Measurements from ENCODE around the gene VIM.
A peak's percentile ranks its signal among the peaks of the same experiment; 100 is the strongest.

Gene VIM

GRCh38 chr10:17228091-17229015 is at the start of gene VIM (continued):
- TF ChIP-seq ZNF501 (tag by site-specific recombination; IDR thresholded peaks at IDR 0.05) (peak; percentile 93), OVOL3 (tag by site-specific recombination; IDR thresholded peaks at IDR 0.05) (peak; percentile 100), GLI2 (tag by site-specific recombination; IDR thresholded peaks at IDR 0.05; ENCODE audit: borderline replicate concordance, low read depth) (peak; percentile 49; the same call in 1 of the 2 replicates), ZNF510 (tag by site-specific recombination; IDR thresholded peaks at IDR 0.05; ENCODE audit: insufficient replicate concordance) (no peak), ZNF473 (tag by site-specific recombination; IDR thresholded peaks at IDR 0.05) (no peak), ZNF19 (tag by site-specific recombination; IDR thresholded peaks at IDR 0.05; ENCODE audit: low read depth) (no peak), ZNF830 (tag by site-specific recombination; IDR thresholded peaks at IDR 0.05; ENCODE audit: low read depth) (no peak), ZNF324 (tag by site-specific recombination; IDR thresholded peaks at IDR 0.05) (peak; percentile 85; the same call in 1 of the 2 replicates), ZNF654 (tag by site-specific recombination; IDR thresholded peaks at IDR 0.05; ENCODE audit: low read depth) (no peak), KLF7 (tag by site-specific recombination; IDR thresholded peaks at IDR 0.05; ENCODE audit: borderline replicate concordance) (peak; percentile 99), ZFP3 (tag by site-specific recombination; IDR thresholded peaks at IDR 0.05; ENCODE audit: low read depth) (no peak), SCRT1 (tag by site-specific recombination; IDR thresholded peaks at IDR 0.05; ENCODE audit: borderline replicate concordance) (no peak), CTCF (tag by site-specific recombination; IDR thresholded peaks at IDR 0.05) (peak; percentile 23; the same call in 1 of the 2 replicates), ZNF561 (tag by site-specific recombination; IDR thresholded peaks at IDR 0.05; ENCODE audit: borderline replicate concordance) (peak; percentile 79), SP7 (tag by site-specific recombination; IDR thresholded peaks at IDR 0.05) (peak; percentile 94), ZNF776 (tag by site-specific recombination; IDR thresholded peaks at IDR 0.05; ENCODE audit: borderline replicate concordance) (no peak), GLIS1 (tag by site-specific recombination; IDR thresholded peaks at IDR 0.05) (peak; percentile 85), ZNF350 (tag by site-specific recombination; IDR thresholded peaks at IDR 0.05) (no peak), SP2 (tag by site-specific recombination; IDR thresholded peaks at IDR 0.05) (peak; percentile 62), ZNF514 (tag by site-specific recombination; IDR thresholded peaks at IDR 0.05) (no peak), ZNF391 (tag by site-specific recombination; IDR thresholded peaks at IDR 0.05; ENCODE audit: borderline replicate concordance, low read depth) (peak; percentile 69), ZBTB10 (tag by site-specific recombination; IDR thresholded peaks at IDR 0.05) (peak; percentile 99), ZNF354C (tag by site-specific recombination; IDR thresholded peaks at IDR 0.05; ENCODE audit: borderline replicate concordance, low read depth) (no peak), FEZF1 (tag by site-specific recombination; IDR thresholded peaks at IDR 0.05) (peak; percentile 66; the same call in 1 of the 2 replicates), ZNF785 (tag by site-specific recombination; IDR thresholded peaks at IDR 0.05) (no peak; the same call in 1 of the 2 replicates), ZNF623 (tag by site-specific recombination; IDR thresholded peaks at IDR 0.05) (peak; percentile 7; the same call in 1 of the 2 replicates)
- TF ChIP-seq, protein P1, sequence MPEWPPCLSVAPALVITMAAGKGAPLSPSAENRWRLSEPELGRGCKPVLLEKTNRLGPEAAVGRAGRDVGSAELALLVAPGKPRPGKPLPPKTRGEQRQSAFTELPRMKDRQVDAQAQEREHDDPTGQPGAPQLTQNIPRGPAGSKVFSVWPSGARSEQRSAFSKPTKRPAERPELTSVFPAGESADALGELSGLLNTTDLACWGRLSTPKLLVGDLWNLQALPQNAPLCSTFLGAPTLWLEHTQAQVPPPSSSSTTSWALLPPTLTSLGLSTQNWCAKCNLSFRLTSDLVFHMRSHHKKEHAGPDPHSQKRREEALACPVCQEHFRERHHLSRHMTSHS (tag by site-specific recombination; IDR thresholded peaks at IDR 0.05): no peak
- TF ChIP-seq, protein P2, sequence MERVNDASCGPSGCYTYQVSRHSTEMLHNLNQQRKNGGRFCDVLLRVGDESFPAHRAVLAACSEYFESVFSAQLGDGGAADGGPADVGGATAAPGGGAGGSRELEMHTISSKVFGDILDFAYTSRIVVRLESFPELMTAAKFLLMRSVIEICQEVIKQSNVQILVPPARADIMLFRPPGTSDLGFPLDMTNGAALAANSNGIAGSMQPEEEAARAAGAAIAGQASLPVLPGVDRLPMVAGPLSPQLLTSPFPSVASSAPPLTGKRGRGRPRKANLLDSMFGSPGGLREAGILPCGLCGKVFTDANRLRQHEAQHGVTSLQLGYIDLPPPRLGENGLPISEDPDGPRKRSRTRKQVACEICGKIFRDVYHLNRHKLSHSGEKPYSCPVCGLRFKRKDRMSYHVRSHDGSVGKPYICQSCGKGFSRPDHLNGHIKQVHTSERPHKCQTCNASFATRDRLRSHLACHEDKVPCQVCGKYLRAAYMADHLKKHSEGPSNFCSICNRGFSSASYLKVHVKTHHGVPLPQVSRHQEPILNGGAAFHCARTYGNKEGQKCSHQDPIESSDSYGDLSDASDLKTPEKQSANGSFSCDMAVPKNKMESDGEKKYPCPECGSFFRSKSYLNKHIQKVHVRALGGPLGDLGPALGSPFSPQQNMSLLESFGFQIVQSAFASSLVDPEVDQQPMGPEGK (tag by site-specific recombination; IDR thresholded peaks at IDR 0.05): peak; percentile 98

Measured in HEK293 (cell line).